Natural killer cell treated with Interleukin-12 subunit alpha and Interleukin-12 subunit beta and Interleukin-15 and Interleukin-18, amount 100 ng/mL, for 72 hours (primary cell): ENCODE measurements around the gene EN2. TPM values are rescaled to one million over a fixed set of nuclear protein-coding genes. Genes with fewer than 3 reads are reported as not detected.

Source experiments
- ATAC-seq, 2 donors: fragments of 150-1000 bp; cut with Tn5 transposase in 1 of 2; sonication (Bioruptor Pico), chemical (Tn5 transposase) in 1 of 2; 2 replicates each; pipeline ENCODE4 v1.10.0; 2021
- DNase-seq: peaks from one replicate; pipeline ENCODE4 v3.0.0; 2022; ENCODE audit warnings: low spot score
- H3K27ac Mint-ChIP-seq, 2 donors: 1 replicate in 1 of 2; 2 replicates in 1 of 2; pipeline ENCODE4 v1.8.0; 2022; ENCODE audit warnings: mixed read lengths in 2 of 2, mild to moderate bottlenecking in 1 of 2, moderate library complexity in 1 of 2
- H3K27me3 Mint-ChIP-seq, 2 donors: 1 replicate in 1 of 2; 2 replicates in 1 of 2; pipeline ENCODE4 v1.8.0; 2022; ENCODE audit warnings: mixed read lengths in 2 of 2
- H3K36me3 Mint-ChIP-seq: one replicate; pipeline ENCODE4 v1.8.0; 2022; ENCODE audit warnings: mixed read lengths
- H3K4me1 Mint-ChIP-seq, 2 donors: 1 replicate in 1 of 2; 2 replicates in 1 of 2; pipeline ENCODE4 v1.8.0; 2022; ENCODE audit warnings: low read depth in 2 of 2, mixed read lengths in 2 of 2, mild to moderate bottlenecking in 1 of 2
- H3K4me3 Mint-ChIP-seq: one replicate; pipeline ENCODE4 v1.8.0; 2022; ENCODE audit warnings: mixed read lengths
- H3K9me3 Mint-ChIP-seq: 2 replicates; pipeline ENCODE4 v1.8.0; 2022; ENCODE audit warnings: mixed read lengths
- total RNA-seq, 2 donors: library from RNA; stranded (reverse); gene quantifications; one replicate each; pipeline ENCODE4 v1.2.3, GENCODE V29; 2022

EN2 gene
- total RNA-seq, 2 donors from 2014 or later: 0.07 TPM; not detected in 1

DNA sequence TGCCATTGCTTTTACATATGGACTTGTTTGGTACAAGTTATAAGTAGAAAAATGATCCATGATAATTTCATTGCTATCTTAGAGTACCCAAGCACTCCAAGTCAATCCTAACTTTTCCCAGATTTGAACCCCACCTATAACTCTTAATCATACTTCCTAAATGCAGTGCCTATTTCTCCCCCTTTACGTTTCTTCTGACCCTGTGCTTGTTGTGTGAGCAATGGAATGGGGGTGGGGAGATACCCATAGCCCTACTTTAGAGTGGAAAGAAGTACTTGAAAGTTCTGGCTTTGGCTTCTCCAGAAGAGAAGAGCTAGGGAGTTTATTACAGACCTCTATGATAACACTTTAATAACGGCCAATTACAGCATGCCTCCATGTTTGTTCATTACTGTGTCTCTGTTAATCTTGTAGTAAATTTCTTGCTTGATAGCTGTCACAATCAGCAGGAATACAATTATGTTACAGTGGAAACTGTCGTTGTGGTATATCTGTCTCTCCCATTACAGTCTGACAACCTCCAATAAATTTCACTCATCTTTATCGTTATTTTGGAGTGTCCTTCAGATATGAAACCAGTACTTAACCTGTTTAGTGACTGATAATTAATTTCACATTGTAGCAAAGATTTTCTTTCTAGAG lies 54.4 kb downstream of the EN2 start:
- H3K9me3 Mint-ChIP-seq: no peaks in the 10 kb centered on the region
- peaks cover 52 to 78% of the 10 kb centered on the region in 2 donors for H3K27me3 Mint-ChIP-seq
- H3K36me3 Mint-ChIP-seq: peaks cover 4% of the 10 kb centered on the region

DNA sequence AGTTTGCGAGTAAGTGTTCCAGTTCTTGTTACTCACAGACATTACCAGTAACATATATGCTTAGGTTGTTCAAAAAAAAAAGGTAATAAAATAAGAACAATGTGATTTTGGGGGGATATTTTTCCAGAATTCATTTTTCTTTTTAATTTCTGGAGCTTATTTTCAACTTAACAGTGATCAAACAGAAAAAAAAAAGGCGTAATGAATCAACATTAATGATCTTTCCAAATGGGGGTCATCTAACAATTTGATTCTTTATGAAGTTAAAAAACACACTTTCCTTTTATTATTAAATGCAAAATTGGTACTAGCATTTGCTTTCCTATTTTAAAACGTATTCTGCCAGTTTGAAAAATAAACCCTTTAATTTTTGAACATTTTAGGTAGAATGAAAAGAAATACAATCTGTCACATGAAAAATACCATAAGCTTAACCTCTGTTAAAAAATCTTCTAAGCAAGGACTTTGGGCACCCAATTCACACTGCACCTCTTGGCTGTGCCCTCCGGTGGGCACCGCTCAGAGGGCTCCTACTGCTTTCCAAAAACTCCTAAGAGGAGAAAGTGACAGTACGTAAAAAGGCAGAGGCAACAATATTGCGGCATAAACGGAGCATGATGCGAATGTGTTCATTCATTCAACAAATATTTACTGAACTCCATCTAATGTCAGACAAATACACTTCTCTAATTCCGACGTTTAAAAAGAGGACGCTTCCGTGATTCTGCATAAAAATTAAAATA lies 55.8 kb downstream of the EN2 start:
- ATAC-seq (no peak), DNase-seq (no peak)
- Mint-ChIP-seq H3K4me3 (no peak overlapping the region), H3K27me3 (peaks cover 50 to 79% of the 10 kb centered on the region in 2 donors), H3K4me1 (peaks cover 6 to 9% of the 10 kb centered on the region in 2 donors), H3K36me3 (no peaks in the 10 kb centered on the region), H3K27ac (no peak overlapping the region), H3K9me3 (no peaks in the 10 kb centered on the region)

More for the DNA sequence above, 54.4 kb downstream of the EN2 start:
- no peak for ATAC-seq
- H3K4me3 Mint-ChIP-seq: no peak overlapping the region
- peaks cover 6 to 9% of the 10 kb centered on the region in 2 donors for H3K4me1 Mint-ChIP-seq
- H3K27ac Mint-ChIP-seq: no peak overlapping the region
- DNase-seq: no peak

GRCh38 chr7:155514296-155514695 lies 56.4 kb downstream of the EN2 start:
- DNase-seq: no peak
- no peaks in the 10 kb centered on the region for H3K36me3 Mint-ChIP-seq
- H3K9me3 Mint-ChIP-seq: no peaks in the 10 kb centered on the region
- ATAC-seq: no peak
- H3K27me3 Mint-ChIP-seq: peaks cover 46 to 74% of the 10 kb centered on the region in 2 donors
- no peak overlapping the region for H3K27ac Mint-ChIP-seq
- H3K4me1 Mint-ChIP-seq: peaks cover 2 to 5% of the 10 kb centered on the region in 2 donors
- H3K4me3 Mint-ChIP-seq: no peak overlapping the region

Other genes with a start within 250 kb of the EN2 start
- 100 to 1,000 TPM in 1 of 2 donors, 10 to 100 TPM in 1; 88.1 to 120 TPM for gene INSIG1, start 160.3 kb upstream of the EN2 start, total RNA-seq
- not detected for gene CNPY1, start 88.4 kb downstream of the EN2 start, total RNA-seq
- gene RBM33, start 186.5 kb downstream of the EN2 start, total RNA-seq: 100 to 1,000 TPM in 1 of 2 donors, 10 to 100 TPM in 1; 82.3 to 128 TPM